GM19463 (cell line): ENCODE measurements around the gene NUP50.

ENCODE experiments used
- ATAC-seq: cut with Tn5 transposase; IDR thresholded peaks from one replicate; pipeline ENCODE4 v1.9.1; 2021; ENCODE audit warnings: mild to moderate bottlenecking, moderate library complexity; ENCODE audit not compliant: unreplicated experiment

Gene NUP50

DNA sequence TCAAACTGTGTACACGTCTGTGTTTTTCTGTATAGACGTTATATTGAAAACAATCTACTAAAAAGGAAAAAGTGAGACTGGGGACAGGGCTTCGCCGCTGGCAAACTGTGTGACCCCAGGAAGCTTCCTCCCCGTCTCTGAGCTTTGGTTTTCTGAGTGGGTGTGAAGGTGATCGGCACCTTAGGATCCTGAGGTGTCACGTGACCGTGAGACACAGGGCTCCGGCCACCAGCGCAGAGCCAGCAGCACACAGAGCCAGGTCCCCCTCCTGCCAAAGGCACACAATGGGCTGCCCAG lies 44.9 kb downstream of the NUP50 start:
- ATAC-seq, result no peak

GRCh38 chr22:45208993-45209838 lies 45.5 kb downstream of the NUP50 start:
- no peak for ATAC-seq

DNA sequence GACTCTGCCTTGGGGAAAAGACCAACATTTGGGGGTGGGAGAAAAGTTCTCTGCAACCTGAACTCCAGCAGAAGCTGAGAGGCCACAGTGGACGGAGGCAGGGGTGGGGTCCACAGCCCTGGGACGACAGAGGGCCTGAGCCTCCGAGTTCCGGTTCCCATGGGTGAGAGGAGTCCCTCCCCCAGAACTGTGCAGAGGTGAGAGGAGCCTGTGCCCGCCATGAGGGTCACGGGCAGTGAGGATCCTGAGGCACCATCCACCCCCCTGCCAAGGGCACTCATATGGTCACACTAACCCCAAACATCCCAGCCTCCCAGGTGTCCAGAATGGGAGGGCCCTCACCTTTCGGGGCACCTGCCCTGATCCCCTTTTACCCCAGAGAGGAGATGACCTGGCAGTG lies 46.4 kb downstream of the NUP50 start:
- ATAC-seq, result no peak

DNA sequence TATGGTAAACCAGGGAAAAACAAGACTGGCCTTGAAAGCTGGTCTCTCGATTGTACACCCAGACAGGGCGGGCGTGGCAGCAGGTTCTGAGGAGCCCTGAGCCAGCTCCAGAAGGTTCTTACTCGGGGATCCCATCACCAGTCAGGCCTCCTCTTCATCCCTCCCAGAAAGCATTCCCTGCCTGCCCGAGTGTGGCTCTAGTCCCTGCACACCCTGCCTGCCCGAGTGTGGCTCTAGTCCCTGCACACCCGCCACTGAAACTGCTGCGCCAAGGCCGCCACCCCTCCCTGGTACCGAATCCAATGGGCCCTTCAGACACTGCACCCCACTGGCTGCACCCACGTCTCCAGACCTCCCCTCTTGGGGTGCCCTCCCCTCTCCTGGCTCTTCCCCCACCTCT lies 46.9 kb downstream of the NUP50 start:
- no peak for ATAC-seq

GRCh38 chr22:45210991-45211390 lies 47.3 kb downstream of the NUP50 start:
- no peak for ATAC-seq

DNA sequence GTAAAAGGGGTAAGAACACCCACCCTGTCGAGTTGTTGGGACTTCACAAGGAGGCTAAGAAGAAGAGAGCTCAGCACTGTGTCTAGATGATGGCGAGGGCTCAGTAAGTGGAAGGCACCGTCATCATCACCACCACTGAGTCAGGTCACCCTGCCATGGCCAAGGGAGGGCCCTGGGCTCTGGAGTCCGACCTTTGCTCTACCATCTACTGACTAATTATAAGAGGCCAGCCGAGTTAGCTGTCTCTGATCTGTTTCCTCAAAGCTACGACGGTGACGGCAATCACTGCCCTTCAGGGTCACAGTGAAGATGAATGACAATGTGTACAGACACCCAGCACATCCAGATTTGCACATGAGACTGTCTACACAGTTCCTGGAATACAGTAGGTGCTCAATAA lies 47.7 kb downstream of the NUP50 start:
- ATAC-seq, result no peak

GRCh38 chr22:45211848-45212247 lies 48.1 kb downstream of the NUP50 start:
- ATAC-seq, result no peak

- ATAC-seq, result no peak
Observed at GRCh38 chr22:45212306-45212709, 48.6 kb downstream of the NUP50 start.

DNA sequence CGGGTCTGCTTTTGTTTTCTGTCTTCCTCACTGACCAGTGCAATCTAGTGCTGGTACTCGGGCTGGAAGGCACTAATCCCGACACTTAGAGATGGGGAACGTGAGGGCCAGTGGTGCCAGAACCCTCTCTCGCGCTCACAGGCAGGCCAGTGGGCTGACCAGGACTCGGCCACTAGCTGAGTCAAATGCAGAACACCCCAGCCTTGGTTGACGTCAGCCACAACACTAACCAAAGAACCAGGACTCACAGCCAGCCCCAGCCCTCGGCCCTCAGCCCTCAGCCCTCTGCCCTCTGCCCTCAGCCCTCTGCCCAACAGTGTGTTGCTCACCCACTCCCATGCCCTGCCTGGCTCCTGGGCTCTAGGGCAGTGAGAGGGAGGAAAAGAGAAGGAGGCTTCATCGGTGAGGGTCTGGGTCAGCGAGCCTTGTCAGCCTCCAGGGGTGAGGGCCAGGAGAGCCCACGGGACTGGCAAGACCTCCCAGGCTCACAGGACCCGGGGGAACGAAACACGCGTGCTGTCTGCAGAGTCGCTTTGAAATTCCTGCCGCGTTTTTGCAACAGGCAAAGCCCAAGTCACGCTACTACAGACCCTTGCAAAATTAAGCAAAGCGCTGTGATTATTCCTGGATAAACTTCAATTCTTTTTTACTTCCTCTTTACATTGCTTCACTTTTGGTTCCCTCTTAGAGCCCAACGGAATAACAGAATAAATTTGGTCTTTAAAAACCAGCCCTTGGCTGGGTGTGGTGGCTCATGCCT lies 49.4 kb downstream of the NUP50 start:
- ATAC-seq, result no peak

GRCh38 chr22:45216133-45217003 lies 52.6 kb downstream of the NUP50 start:
- ATAC-seq, result no peak

DNA sequence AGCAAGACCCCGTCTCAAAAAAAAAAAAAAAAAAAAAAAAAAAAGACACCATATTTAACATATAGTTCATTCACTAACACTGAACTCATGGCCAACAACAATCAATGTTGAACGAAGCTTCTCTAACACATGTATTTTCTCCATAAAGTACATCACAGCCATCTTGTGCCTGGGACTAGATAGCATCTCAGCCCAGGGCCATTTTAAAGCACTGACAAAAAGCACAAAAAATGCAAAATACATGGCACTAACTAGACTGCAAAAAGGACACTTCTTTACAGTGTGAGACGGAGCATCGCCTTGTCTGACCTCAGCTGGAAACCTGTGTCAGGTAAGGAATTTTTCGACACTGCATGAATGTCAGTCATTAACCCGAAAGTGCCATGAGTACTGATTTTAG lies 53.6 kb downstream of the NUP50 start:
- ATAC-seq, result no peak

DNA sequence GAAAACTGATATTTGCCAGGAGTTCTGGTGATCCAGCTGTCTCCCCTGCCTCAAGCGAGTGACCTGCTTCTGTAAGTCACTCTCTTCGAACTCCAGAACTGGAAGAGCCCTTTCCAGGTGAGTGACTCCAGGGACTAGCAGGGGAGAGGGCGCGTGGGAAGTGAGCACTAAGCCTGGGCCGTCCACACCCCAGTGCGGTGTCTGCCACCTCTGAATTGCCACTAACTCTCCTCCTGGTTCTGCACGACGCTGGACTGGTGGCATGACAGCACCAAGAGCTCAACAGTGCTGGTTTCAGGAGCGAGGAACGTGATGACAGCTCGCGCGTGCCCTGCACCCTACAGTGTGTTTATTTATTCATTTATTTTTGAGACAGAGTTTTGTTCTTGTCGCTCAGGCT lies 54.1 kb downstream of the NUP50 start:
- ATAC-seq, result no peak

- no peak for ATAC-seq
Observed at GRCh38 chr22:45218976-45219375, 55.3 kb downstream of the NUP50 start.

- no peak for ATAC-seq
Observed at GRCh38 chr22:45221201-45221600, 57.5 kb downstream of the NUP50 start.

- ATAC-seq, result no peak
Observed at GRCh38 chr22:45223304-45224117, 59.8 kb downstream of the NUP50 start.

GRCh38 chr22:45224331-45224730 lies 60.6 kb downstream of the NUP50 start:
- no peak for ATAC-seq

- ATAC-seq, result no peak
Observed at GRCh38 chr22:45224988-45225731, 61.4 kb downstream of the NUP50 start.

- ATAC-seq, result no peak
Observed at GRCh38 chr22:45225732-45226502, 62.2 kb downstream of the NUP50 start.

DNA sequence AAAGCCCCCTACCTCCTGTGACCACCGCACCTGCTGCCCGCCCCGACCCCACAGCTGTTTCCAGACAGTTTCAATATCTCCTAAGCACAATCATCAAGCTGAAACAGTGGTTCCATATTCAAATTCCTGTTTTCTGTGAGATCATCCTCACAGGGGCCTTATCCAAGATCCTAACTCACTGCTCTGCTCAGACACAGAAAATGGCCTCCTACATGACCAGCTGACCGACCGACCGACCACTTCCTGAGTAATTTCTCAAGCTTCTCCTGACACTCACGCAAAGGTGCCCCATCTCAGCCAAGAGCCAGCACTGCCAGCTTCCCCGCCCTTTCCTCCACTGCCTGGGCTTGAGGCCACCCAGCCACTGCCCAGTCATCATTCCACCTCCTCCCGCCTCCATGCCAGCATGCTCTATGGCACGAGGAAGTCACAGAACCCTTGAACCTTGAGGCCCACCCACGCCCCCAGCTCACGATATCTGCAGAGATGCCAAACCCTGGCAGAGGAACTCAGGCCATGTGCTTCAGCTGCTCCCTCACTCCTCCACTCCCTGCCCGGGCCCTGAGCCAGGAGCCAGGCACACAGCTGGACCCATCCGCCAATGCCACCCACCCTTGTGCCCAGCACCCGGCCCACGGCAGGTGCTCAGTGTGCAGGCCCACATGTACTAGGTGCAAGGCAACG lies 62.9 kb downstream of the NUP50 start:
- ATAC-seq, result no peak
